HL-60/S4 (cell line): ENCODE data around the gene LSM14B.

ENCODE experiments used
- in situ Hi-C: fragments of 300-500 bp; cut with MboI; formaldehyde crosslinking; loops from 2 replicates; pipeline ENCODE4 v1.14.3; 2022; ENCODE audit warnings: low sequenced_read_pairs

LSM14B gene

GRCh38 chr20:62131560-62132320 lies 9.5 kb downstream of the LSM14B start:
- in situ Hi-C loops, result no loop called here

- in situ Hi-C loops, result no loop called here
These were observed 10.1 kb downstream of the LSM14B start for GRCh38 chr20:62132421-62132820.

- in situ Hi-C loops, result no loop called here
These were observed 11.0 kb downstream of the LSM14B start for GRCh38 chr20:62133051-62133845.

- in situ Hi-C loops, result no loop called here
These were observed 11.6 kb downstream of the LSM14B start for GRCh38 chr20:62133864-62134263.

GRCh38 chr20:62134735-62135231 lies 12.5 kb downstream of the LSM14B start:
- in situ Hi-C loops, result no loop called here

GRCh38 chr20:62135573-62136266 lies 13.4 kb downstream of the LSM14B start:
- in situ Hi-C loops, result no loop called here

- in situ Hi-C loops, result no loop called here
These were observed 14.2 kb downstream of the LSM14B start for GRCh38 chr20:62136283-62137091.

GRCh38 chr20:62137092-62137384 lies 14.8 kb downstream of the LSM14B start:
- in situ Hi-C loops, result no loop called here

- in situ Hi-C loops, result no loop called here
These were observed 15.4 kb downstream of the LSM14B start for GRCh38 chr20:62137478-62138203.

GRCh38 chr20:62138204-62138543 lies 15.9 kb downstream of the LSM14B start:
- in situ Hi-C loops, result no loop called here

GRCh38 chr20:62138912-62139311 lies 16.6 kb downstream of the LSM14B start:
- in situ Hi-C loops, result no loop called here

- in situ Hi-C loops, result no loop called here
These were observed 17.4 kb downstream of the LSM14B start for GRCh38 chr20:62139636-62140035.

GRCh38 chr20:62141043-62141396 lies 18.7 kb downstream of the LSM14B start:
- in situ Hi-C loops, result no loop called here

GRCh38 chr20:62141397-62142251 lies 19.3 kb downstream of the LSM14B start:
- in situ Hi-C loops, result no loop called here

GRCh38 chr20:62142252-62143080 lies 20.2 kb downstream of the LSM14B start:
- in situ Hi-C loops, result no loop called here

GRCh38 chr20:62143081-62143956 lies 21.0 kb downstream of the LSM14B start, which contains the start of the genes PSMA7 and SS18L1:
TSS of gene PSMA7 (minus strand) at chr20:62143394. CDS start at chr20:62143303, 91 bp downstream.
TSS of gene SS18L1 (plus strand) at chr20:62143769. CDS start at chr20:62143821, 52 bp downstream.
- in situ Hi-C loops, result no loop called here
